Ramos (cell line): ENCODE data around the gene SLC31A1.

Source experiments
- in situ Hi-C: fragments of 300-500 bp; cut with MboI; formaldehyde crosslinking; loops from one replicate; pipeline ENCODE4 v1.14.3; 2022; ENCODE audit warnings: low sequenced_read_pairs; ENCODE audit not compliant: unreplicated experiment

The SLC31A1 gene

GRCh38 chr9:113221003-113221799, at the start of gene SLC31A1, which contains the start of gene FKBP15:
Gene SLC31A1 (plus strand): TSS chr9:113221544. CDS start chr9:113256149, 34,605 bp downstream.
Gene FKBP15 (minus strand): TSS chr9:113221277. CDS start chr9:113221243, 34 bp downstream.
- in situ Hi-C loops: no loop called here

GRCh38 chr9:113173341-113173740, 48.0 kb upstream of the SLC31A1 start:
- in situ Hi-C loops: loop anchor here (25.0 kb wide), 1 partner anchor 111 kb away; the partner anchor contains the start of gene ZFP37

GRCh38 chr9:113176803-113177202, 44.5 kb upstream of the SLC31A1 start:
- in situ Hi-C loops: no loop called here

GRCh38 chr9:113177251-113177650, 44.1 kb upstream of the SLC31A1 start:
- in situ Hi-C loops: no loop called here

- in situ Hi-C loops: no loop called here
Measured at GRCh38 chr9:113178087-113178486, 43.3 kb upstream of the SLC31A1 start.

- in situ Hi-C loops: no loop called here
Measured at GRCh38 chr9:113179839-113180238, 41.5 kb upstream of the SLC31A1 start.

GRCh38 chr9:113181165-113181564, 40.2 kb upstream of the SLC31A1 start:
- in situ Hi-C loops: no loop called here

- in situ Hi-C loops: no loop called here
Measured at GRCh38 chr9:113183956-113184488, 37.3 kb upstream of the SLC31A1 start.

GRCh38 chr9:113184539-113184938, 36.8 kb upstream of the SLC31A1 start:
- in situ Hi-C loops: no loop called here

- in situ Hi-C loops: no loop called here
Measured at GRCh38 chr9:113185271-113185670, 36.1 kb upstream of the SLC31A1 start.

GRCh38 chr9:113186137-113186755, 35.1 kb upstream of the SLC31A1 start:
- in situ Hi-C loops: no loop called here

GRCh38 chr9:113187929-113188595, 33.3 kb upstream of the SLC31A1 start:
- in situ Hi-C loops: no loop called here

- in situ Hi-C loops: no loop called here
Measured at GRCh38 chr9:113192455-113192854, 28.9 kb upstream of the SLC31A1 start.

GRCh38 chr9:113199683-113200329, 21.5 kb upstream of the SLC31A1 start:
- in situ Hi-C loops: no loop called here

GRCh38 chr9:113205432-113205831, 15.9 kb upstream of the SLC31A1 start:
- in situ Hi-C loops: no loop called here

GRCh38 chr9:113205861-113206260, 15.5 kb upstream of the SLC31A1 start:
- in situ Hi-C loops: no loop called here

- in situ Hi-C loops: no loop called here
Measured at GRCh38 chr9:113210815-113211214, 10.5 kb upstream of the SLC31A1 start.

- in situ Hi-C loops: no loop called here
Measured at GRCh38 chr9:113215132-113215531, 6.2 kb upstream of the SLC31A1 start.

GRCh38 chr9:113216406-113216805, 4.9 kb upstream of the SLC31A1 start:
- in situ Hi-C loops: no loop called here
